ENCODE measurements around the gene TEN1.

The TEN1 gene

DNA sequence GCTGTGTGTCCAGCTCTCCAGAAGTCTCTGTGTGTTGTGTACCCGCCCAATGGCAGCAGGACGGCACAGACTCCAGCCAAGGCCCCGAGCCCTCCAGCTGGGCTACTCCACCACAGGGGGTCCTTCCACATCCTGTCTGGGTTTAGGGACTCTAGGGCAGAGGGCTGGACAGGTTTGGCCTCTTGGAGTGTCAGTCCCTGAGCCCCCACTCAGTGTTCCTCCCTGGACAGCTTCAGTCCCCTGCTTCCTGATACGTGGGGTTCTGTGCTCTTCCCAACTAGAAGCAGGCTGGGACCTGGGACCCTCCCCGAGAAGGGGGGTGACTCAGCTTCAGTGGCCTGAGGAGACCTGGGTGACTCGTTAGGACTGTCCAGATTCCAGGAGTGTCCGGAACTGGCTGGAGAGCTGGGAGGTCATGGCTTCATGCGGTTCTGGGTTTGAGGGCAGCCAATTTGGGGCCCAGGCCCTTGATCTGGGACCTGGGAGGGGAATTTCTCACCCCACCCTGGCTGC lies 25.8 kb downstream of the TEN1 start:
- Histone ChIP-seq H3K27me3 (ENCODE audit: control insufficient read depth in 5 of 5, insufficient read depth in 4 of 5, low read length in 5 of 5) (no peaks in the 10 kb centered on the region), H3K36me3 (ENCODE audit: control insufficient read depth in 5 of 5, insufficient read depth in 5 of 5, low read length in 5 of 5) (peaks cover 0 to 19% (median 7%) of the 10 kb centered on the region in 5 donors), H3K9me3 (ENCODE audit: control insufficient read depth in 5 of 5, low read length in 5 of 5) (no peaks in the 10 kb centered on the region), H3K4me1 (ENCODE audit: control insufficient read depth in 5 of 5, insufficient read depth in 5 of 5, low read length in 5 of 5) (peaks cover 0 to 42% (median 29%) of the 10 kb centered on the region in 5 donors), H3K27ac (ENCODE audit: low read depth, low read length) (peak overlapping the region; percentile 82), H3K4me3 (ENCODE audit: low read depth in 1 of 5, low read length in 5 of 5) (no peak overlapping the region), H3K9ac (ENCODE audit: low read length in 5 of 5) (peak overlapping the region in 1 of 5 donors; percentile 39)

GRCh38 chr17:76005263-76006149 lies 26.5 kb downstream of the TEN1 start:
- H3K4me3 ChIP-seq (ENCODE audit: low read depth in 1 of 5, low read length in 5 of 5) = no peak overlapping the region
- H3K27me3 ChIP-seq (ENCODE audit: control insufficient read depth in 5 of 5, insufficient read depth in 4 of 5, low read length in 5 of 5) = no peaks in the 10 kb centered on the region
- peak overlapping the region; percentile 82 for H3K27ac ChIP-seq (ENCODE audit: low read depth, low read length)
- H3K9me3 ChIP-seq (ENCODE audit: control insufficient read depth in 5 of 5, low read length in 5 of 5) = no peaks in the 10 kb centered on the region
- H3K9ac ChIP-seq (ENCODE audit: low read length in 5 of 5) = peak overlapping the region in 1 of 5 donors; percentile 48
- peaks cover 0 to 36% (median 23%) of the 10 kb centered on the region in 5 donors for H3K4me1 ChIP-seq (ENCODE audit: control insufficient read depth in 5 of 5, insufficient read depth in 5 of 5, low read length in 5 of 5)
- peaks cover 0 to 13% (median 7%) of the 10 kb centered on the region in 5 donors for H3K36me3 ChIP-seq (ENCODE audit: control insufficient read depth in 5 of 5, insufficient read depth in 5 of 5, low read length in 5 of 5)

DNA sequence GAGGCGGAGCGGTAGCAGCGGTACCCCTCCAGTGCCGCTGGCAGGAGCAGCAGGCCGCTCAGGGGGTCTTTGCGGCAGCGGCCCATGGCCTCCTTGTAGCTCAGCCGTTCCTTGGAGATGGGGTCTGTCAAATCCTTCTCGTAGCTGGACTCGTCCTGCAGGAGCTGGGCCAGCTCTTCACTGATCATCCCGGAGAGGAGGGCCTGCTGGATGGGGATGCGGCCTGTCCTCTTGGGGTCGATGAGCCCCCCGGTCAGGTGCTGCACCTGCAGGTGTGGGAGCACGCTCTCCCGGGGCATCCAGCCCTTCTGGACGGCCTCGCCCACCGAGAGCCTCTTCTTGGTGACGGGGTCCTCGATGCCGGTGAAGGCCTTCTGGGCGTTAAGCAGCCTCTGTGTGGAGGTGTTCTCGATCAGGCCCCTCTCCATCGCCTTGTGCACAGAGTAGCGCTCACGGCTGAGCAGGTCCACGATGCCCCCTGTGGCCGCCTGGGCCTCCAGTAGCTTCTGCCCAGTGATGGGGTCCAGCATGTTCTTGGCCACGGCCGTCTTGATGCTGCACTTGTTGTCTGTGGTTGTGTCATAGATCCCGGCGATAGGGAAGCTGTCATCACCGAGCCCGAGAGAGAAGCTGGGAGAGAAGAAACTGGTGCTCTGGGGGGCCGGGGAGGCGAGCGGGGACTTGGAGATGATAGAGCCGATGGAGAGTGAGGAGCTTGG lies 28.2 kb downstream of the TEN1 start:
- Histone ChIP-seq H3K9me3 (ENCODE audit: control insufficient read depth in 5 of 5, low read length in 5 of 5) (no peaks in the 10 kb centered on the region), H3K4me1 (ENCODE audit: control insufficient read depth in 5 of 5, insufficient read depth in 5 of 5, low read length in 5 of 5) (peaks cover 0 to 29% (median 23%) of the 10 kb centered on the region in 5 donors), H3K36me3 (ENCODE audit: control insufficient read depth in 5 of 5, insufficient read depth in 5 of 5, low read length in 5 of 5) (peaks cover 0 to 6% (median 2%) of the 10 kb centered on the region in 5 donors), H3K27ac (ENCODE audit: low read depth, low read length) (no peak overlapping the region), H3K27me3 (ENCODE audit: control insufficient read depth in 5 of 5, insufficient read depth in 4 of 5, low read length in 5 of 5) (no peaks in the 10 kb centered on the region), H3K4me3 (ENCODE audit: low read depth in 1 of 5, low read length in 5 of 5) (no peak overlapping the region), H3K9ac (ENCODE audit: low read length in 5 of 5) (no peak overlapping the region)

- Histone ChIP-seq H3K36me3 (ENCODE audit: control insufficient read depth in 5 of 5, insufficient read depth in 5 of 5, low read length in 5 of 5) (peaks cover 0 to 3% (median 0%) of the 10 kb centered on the region in 5 donors), H3K27me3 (ENCODE audit: control insufficient read depth in 5 of 5, insufficient read depth in 4 of 5, low read length in 5 of 5) (no peaks in the 10 kb centered on the region), H3K27ac (ENCODE audit: low read depth, low read length) (no peak overlapping the region), H3K4me1 (ENCODE audit: control insufficient read depth in 5 of 5, insufficient read depth in 5 of 5, low read length in 5 of 5) (peaks cover 0 to 29% (median 23%) of the 10 kb centered on the region in 5 donors), H3K9me3 (ENCODE audit: control insufficient read depth in 5 of 5, low read length in 5 of 5) (no peaks in the 10 kb centered on the region), H3K4me3 (ENCODE audit: low read depth in 1 of 5, low read length in 5 of 5) (no peak overlapping the region), H3K9ac (ENCODE audit: low read length in 5 of 5) (no peak overlapping the region)
Measured at GRCh38 chr17:76007850-76008165, 28.8 kb downstream of the TEN1 start.

DNA sequence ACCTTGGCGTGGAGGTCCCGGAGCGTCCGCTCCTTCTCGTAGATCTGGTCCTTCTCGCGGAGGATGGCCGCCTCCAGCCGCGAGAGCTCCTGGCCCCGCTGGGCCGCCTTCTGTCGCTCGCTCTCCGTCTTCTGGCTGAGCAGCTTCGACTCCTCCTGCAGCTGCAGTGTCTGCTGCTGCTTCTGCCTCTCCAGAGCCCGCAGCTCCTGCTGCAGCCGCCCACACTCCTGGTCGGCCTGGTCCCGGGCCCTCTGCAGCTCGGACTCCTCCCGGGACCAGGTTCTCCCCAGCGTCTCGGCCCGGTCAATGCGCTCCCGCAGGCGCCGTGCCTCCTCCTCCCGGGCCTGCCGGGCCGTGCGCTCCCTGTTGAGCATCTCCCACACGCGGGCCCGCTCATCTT lies 29.2 kb downstream of the TEN1 start:
- Histone ChIP-seq H3K27ac (ENCODE audit: low read depth, low read length) (no peak overlapping the region), H3K9me3 (ENCODE audit: control insufficient read depth in 5 of 5, low read length in 5 of 5) (no peaks in the 10 kb centered on the region), H3K9ac (ENCODE audit: low read length in 5 of 5) (no peak overlapping the region), H3K4me3 (ENCODE audit: low read depth in 1 of 5, low read length in 5 of 5) (no peak overlapping the region), H3K36me3 (ENCODE audit: control insufficient read depth in 5 of 5, insufficient read depth in 5 of 5, low read length in 5 of 5) (peaks cover 0 to 3% (median 0%) of the 10 kb centered on the region in 5 donors), H3K4me1 (ENCODE audit: control insufficient read depth in 5 of 5, insufficient read depth in 5 of 5, low read length in 5 of 5) (peaks cover 0 to 25% (median 19%) of the 10 kb centered on the region in 5 donors), H3K27me3 (ENCODE audit: control insufficient read depth in 5 of 5, insufficient read depth in 4 of 5, low read length in 5 of 5) (no peaks in the 10 kb centered on the region)

DNA sequence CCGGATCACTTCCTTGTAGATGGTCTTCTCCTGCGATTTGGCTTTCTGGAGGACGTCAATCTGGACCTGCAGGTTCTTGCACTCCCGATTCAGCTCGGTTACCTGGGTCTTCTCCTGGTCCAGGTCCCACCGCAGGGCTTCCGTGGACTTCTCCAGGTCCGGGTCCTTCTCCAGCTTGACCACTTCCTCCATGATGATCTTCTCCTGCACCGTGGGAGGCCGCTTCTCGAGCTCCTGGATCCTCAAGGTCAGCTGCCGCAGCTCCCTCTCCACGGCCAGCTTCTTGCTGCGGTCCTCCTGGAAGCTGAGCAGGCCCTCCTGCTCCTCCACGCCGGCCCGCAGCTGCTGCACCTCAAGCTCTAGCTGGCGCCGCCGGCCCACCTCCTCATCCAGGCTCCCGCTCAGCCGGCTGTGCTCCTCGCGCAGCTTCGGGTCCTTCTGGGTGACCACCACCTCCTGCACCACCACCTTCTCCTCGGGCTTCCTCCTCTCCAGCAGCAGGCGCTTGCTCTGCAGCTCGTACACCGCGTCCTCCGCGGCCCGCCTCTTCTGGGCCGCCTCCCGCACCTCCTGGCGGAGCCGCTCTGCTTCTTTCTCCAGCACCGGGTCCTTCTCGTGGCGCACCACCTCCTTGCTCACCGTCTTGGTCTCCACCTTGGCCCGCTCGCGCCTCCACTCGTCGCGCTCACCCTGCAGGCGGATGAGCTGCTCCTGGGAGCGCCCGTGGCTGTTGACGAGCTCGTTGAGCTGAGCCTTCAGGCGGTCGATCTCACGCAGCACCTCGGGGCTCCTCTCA lies 29.8 kb downstream of the TEN1 start:
- Histone ChIP-seq H3K9ac (ENCODE audit: low read length in 5 of 5) (no peak overlapping the region), H3K27me3 (ENCODE audit: control insufficient read depth in 5 of 5, insufficient read depth in 4 of 5, low read length in 5 of 5) (no peaks in the 10 kb centered on the region), H3K4me1 (ENCODE audit: control insufficient read depth in 5 of 5, insufficient read depth in 5 of 5, low read length in 5 of 5) (peaks cover 0 to 19% (median 14%) of the 10 kb centered on the region in 5 donors), H3K4me3 (ENCODE audit: low read depth in 1 of 5, low read length in 5 of 5) (no peak overlapping the region), H3K36me3 (ENCODE audit: control insufficient read depth in 5 of 5, insufficient read depth in 5 of 5, low read length in 5 of 5) (peaks cover 0 to 3% (median 0%) of the 10 kb centered on the region in 5 donors), H3K9me3 (ENCODE audit: control insufficient read depth in 5 of 5, low read length in 5 of 5) (no peaks in the 10 kb centered on the region), H3K27ac (ENCODE audit: low read depth, low read length) (no peak overlapping the region)

DNA sequence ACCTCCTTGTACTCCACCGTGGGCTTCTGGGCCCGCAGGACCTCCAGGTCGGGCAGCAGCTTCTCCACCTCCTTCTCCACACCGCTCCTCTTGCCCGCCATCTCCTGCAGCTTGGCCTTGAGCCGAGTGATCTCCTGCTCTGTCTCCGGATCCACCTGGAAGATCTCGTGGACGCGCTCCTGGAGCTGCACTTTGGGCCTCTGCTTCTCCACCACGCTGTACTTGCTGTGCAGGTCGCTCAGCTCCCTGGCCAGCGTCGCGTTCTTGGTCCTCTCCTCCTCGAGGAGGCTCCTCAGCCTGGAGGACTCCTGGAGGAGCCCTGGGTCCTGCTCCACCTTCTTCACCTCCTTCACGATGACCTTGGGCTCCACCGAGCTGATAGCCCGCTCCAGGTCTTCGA lies 30.4 kb downstream of the TEN1 start:
- no peaks in the 10 kb centered on the region for H3K9me3 ChIP-seq (ENCODE audit: control insufficient read depth in 5 of 5, low read length in 5 of 5)
- no peak overlapping the region for H3K4me3 ChIP-seq (ENCODE audit: low read depth in 1 of 5, low read length in 5 of 5)
- H3K4me1 ChIP-seq (ENCODE audit: control insufficient read depth in 5 of 5, insufficient read depth in 5 of 5, low read length in 5 of 5) = peaks cover 0 to 18% (median 12%) of the 10 kb centered on the region in 5 donors
- H3K27ac ChIP-seq (ENCODE audit: low read depth, low read length) = no peak overlapping the region
- H3K27me3 ChIP-seq (ENCODE audit: control insufficient read depth in 5 of 5, insufficient read depth in 4 of 5, low read length in 5 of 5) = peaks cover 0 to 2% (median 0%) of the 10 kb centered on the region in 5 donors
- no peak overlapping the region for H3K9ac ChIP-seq (ENCODE audit: low read length in 5 of 5)
- H3K36me3 ChIP-seq (ENCODE audit: control insufficient read depth in 5 of 5, insufficient read depth in 5 of 5, low read length in 5 of 5) = peaks cover 0 to 3% (median 0%) of the 10 kb centered on the region in 5 donors

DNA sequence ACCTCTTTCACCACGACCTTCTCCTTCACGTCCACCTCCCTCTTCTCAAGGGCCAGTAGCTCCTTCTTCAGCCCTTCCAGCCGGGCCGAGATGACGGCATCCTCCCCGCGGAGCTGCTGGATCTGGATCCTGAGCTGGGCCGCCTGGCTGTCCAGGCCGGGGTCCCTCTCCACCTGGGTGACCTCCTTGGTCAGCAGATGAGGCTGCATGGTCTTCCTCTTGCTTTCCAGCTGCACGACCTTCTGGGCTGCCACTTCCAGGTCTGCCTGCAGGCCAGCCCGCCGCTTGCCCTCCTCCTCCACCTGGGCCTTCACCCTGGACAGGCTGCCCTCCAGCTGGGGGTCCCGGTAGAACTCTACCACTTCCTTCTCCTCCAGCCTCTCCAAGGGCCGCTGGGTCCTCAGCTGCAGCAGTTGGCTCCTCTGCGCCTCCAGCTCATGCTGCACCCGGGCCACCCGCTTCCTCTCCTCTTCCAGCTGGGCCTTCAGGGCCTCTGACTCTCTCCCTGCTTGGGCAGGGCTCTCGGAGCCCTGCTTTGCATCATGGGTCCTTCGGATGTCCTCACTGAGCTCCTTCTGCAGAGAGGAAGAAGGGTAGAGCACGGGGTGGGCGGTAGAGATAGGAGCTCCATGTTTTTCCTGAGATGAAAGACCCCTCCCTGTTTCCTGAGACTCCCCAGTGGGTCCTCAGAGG lies 31.1 kb downstream of the TEN1 start:
- Histone ChIP-seq H3K27me3 (ENCODE audit: control insufficient read depth in 5 of 5, insufficient read depth in 4 of 5, low read length in 5 of 5) (peaks cover 0 to 6% (median 5%) of the 10 kb centered on the region in 5 donors), H3K9me3 (ENCODE audit: control insufficient read depth in 5 of 5, low read length in 5 of 5) (no peaks in the 10 kb centered on the region), H3K27ac (ENCODE audit: low read depth, low read length) (no peak overlapping the region), H3K9ac (ENCODE audit: low read length in 5 of 5) (no peak overlapping the region), H3K4me1 (ENCODE audit: control insufficient read depth in 5 of 5, insufficient read depth in 5 of 5, low read length in 5 of 5) (peaks cover 0 to 18% (median 8%) of the 10 kb centered on the region in 5 donors), H3K36me3 (ENCODE audit: control insufficient read depth in 5 of 5, insufficient read depth in 5 of 5, low read length in 5 of 5) (no peaks in the 10 kb centered on the region), H3K4me3 (ENCODE audit: low read depth in 1 of 5, low read length in 5 of 5) (no peak overlapping the region)

GRCh38 chr17:76011951-76012350 lies 32.9 kb downstream of the TEN1 start:
- Histone ChIP-seq H3K9me3 (ENCODE audit: control insufficient read depth in 5 of 5, low read length in 5 of 5) (no peaks in the 10 kb centered on the region), H3K9ac (ENCODE audit: low read length in 5 of 5) (no peak overlapping the region), H3K4me1 (ENCODE audit: control insufficient read depth in 5 of 5, insufficient read depth in 5 of 5, low read length in 5 of 5) (peaks cover 0 to 10% (median 0%) of the 10 kb centered on the region in 5 donors), H3K27ac (ENCODE audit: low read depth, low read length) (no peak overlapping the region), H3K36me3 (ENCODE audit: control insufficient read depth in 5 of 5, insufficient read depth in 5 of 5, low read length in 5 of 5) (no peaks in the 10 kb centered on the region), H3K27me3 (ENCODE audit: control insufficient read depth in 5 of 5, insufficient read depth in 4 of 5, low read length in 5 of 5) (peaks cover 0 to 7% (median 6%) of the 10 kb centered on the region in 5 donors), H3K4me3 (ENCODE audit: low read depth in 1 of 5, low read length in 5 of 5) (no peak overlapping the region)

Data from subcutaneous abdominal adipose tissue (tissue), 5 donors.